H1 (cell line): ENCODE results near the gene VPS41. TPM values are rescaled to one million over a fixed set of nuclear protein-coding genes. Genes with fewer than 3 reads are reported as not detected.

ENCODE experiments used
- CTCF ChIA-PET: fragments of 300-600 bp; sonication (Branson Sonifier 250); formaldehyde crosslinking; loops from one replicate; lab custom pipeline; 2021; ENCODE audit not compliant: partially characterized antibody; lab: Charles Lee
- POLR2A ChIA-PET: fragments of 300-600 bp; sonication (Branson Sonifier 250); formaldehyde crosslinking; loops from one replicate; lab custom pipeline; 2021; ENCODE audit warnings: inconsistent platforms; ENCODE audit not compliant: partially characterized antibody; lab: Charles Lee
- DNase-seq, 2 experiments: peaks; one replicate each; pipeline versions ENCODE4 v3.0.0 to v3.0.0-alpha.2; 2010 to 2022; ENCODE audit warnings: low spot score in 2 of 2, low read depth in 1 of 2, mixed read lengths in 1 of 2
- FAIRE-seq: peaks from 2 replicates; lab custom pipeline; 2011; peaks lifted over from hg19 to GRCh38; lab: Jason Lieb, UNC
- H2AFZ ChIP-seq: 2 replicates; pipeline ENCODE4 v1.8.1; 2012; ENCODE audit warnings: low read length, inconsistent platforms
- H2AK5ac ChIP-seq: 2 replicates; pipeline ENCODE4 v1.6.1; 2013; ENCODE audit warnings: low read depth, low read length
- H2BK120ac ChIP-seq: replicated peaks from 2 replicates; pipeline ENCODE3; 2013; ENCODE audit warnings: low read depth, low read length, inconsistent platforms
- H2BK12ac ChIP-seq: 2 replicates; pipeline ENCODE4 v1.6.1; 2013; ENCODE audit warnings: low read depth, low read length
- H2BK15ac ChIP-seq: 2 replicates; pipeline ENCODE4 v1.6.1; 2013; ENCODE audit warnings: low read length
- H2BK20ac ChIP-seq: 2 replicates; pipeline ENCODE4 v1.6.1; 2013; ENCODE audit warnings: low read length
- H2BK5ac ChIP-seq: 2 replicates; pipeline ENCODE4 v1.6.1; 2013; ENCODE audit warnings: low read depth, low read length
- H3K14ac ChIP-seq: 2 replicates; pipeline ENCODE4 v1.6.1; 2013; ENCODE audit warnings: inconsistent platforms; ENCODE audit not compliant: insufficient read length
- H3K18ac ChIP-seq: 2 replicates; pipeline ENCODE4 v1.6.1; 2013; ENCODE audit warnings: low read length; ENCODE audit errors: extremely low read depth
- H3K23ac ChIP-seq: 2 replicates; pipeline ENCODE4 v1.6.1; 2013; ENCODE audit warnings: inconsistent platforms; ENCODE audit not compliant: insufficient read length
- H3K23me2 ChIP-seq: 2 replicates; pipeline ENCODE4 v1.6.1; 2013; ENCODE audit warnings: low read depth, low read length
- H3K27ac ChIP-seq: 2 replicates; pipeline ENCODE4 v1.6.1; 2011; ENCODE audit warnings: low read depth, low read length, inconsistent platforms
- H3K27me3 ChIP-seq, 4 experiments: replicated peaks in 1 of 4; 1 replicate in 1 of 4; 2 replicates in 3 of 4; pipeline versions ENCODE4 v1.6.1 to v1.8.1; 2011 to 2013; ENCODE audit warnings: low read length in 3 of 4, mild to moderate bottlenecking in 3 of 4, inconsistent platforms in 2 of 4, mixed read lengths in 2 of 4, moderate library complexity in 1 of 4; ENCODE audit not compliant: control insufficient read depth in 3 of 4, insufficient read depth in 3 of 4; ENCODE audit errors: extremely low read depth in 1 of 4
- H3K36me3 ChIP-seq, 4 experiments: 2 replicates each; pipeline versions ENCODE4 v1.6.1 to v1.8.1; 2011 to 2013; ENCODE audit warnings: mild to moderate bottlenecking in 4 of 4, low read length in 3 of 4, moderate library complexity in 2 of 4, control low read depth in 1 of 4, inconsistent platforms in 1 of 4; ENCODE audit not compliant: insufficient read depth in 4 of 4, control insufficient read depth in 2 of 4
- H3K4ac ChIP-seq: replicated peaks from 2 replicates; pipeline ENCODE3; 2013; ENCODE audit warnings: low read length, low read depth, mixed read lengths, inconsistent platforms; ENCODE audit not compliant: insufficient read length
- H3K4me1 ChIP-seq, 4 experiments: replicated peaks in 1 of 4; 1 replicate in 1 of 4; 2 replicates in 3 of 4; pipeline versions ENCODE4 v1.6.1 to v1.8.1; 2011 to 2013; ENCODE audit warnings: low read length in 3 of 4, inconsistent platforms in 2 of 4, mixed read lengths in 1 of 4; ENCODE audit not compliant: insufficient read depth in 4 of 4, control insufficient read depth in 3 of 4
- H3K4me2 ChIP-seq, 2 experiments: 2 replicates each; pipeline versions ENCODE4 v1.6.1 to v1.8.1; 2011 to 2013; ENCODE audit warnings: low read depth in 2 of 2, low read length in 2 of 2, control low read depth in 1 of 2, inconsistent platforms in 1 of 2, mild to moderate bottlenecking in 1 of 2; ENCODE audit not compliant: insufficient read depth in 1 of 2
- H3K4me3 ChIP-seq, 4 experiments: fragments of 200-600, 300-600 bp in 1 of 4; sonication (generic), shearing (Covaris generic), sonication (Bioruptor Twin) in 1 of 4; 2 replicates each; pipeline versions ENCODE4 v1.5.1 to v1.8.1; 2011 to 2016; ENCODE audit warnings: low read length in 4 of 4, low read depth in 3 of 4, control low read depth in 2 of 4, inconsistent platforms in 2 of 4, mild to moderate bottlenecking in 2 of 4, mixed read lengths in 1 of 4, moderate library complexity in 1 of 4; ENCODE audit not compliant: insufficient read depth in 2 of 4; ENCODE audit errors: extremely low read depth in 1 of 4
- H3K56ac ChIP-seq: replicated peaks from 2 replicates; pipeline ENCODE3; 2013; ENCODE audit warnings: low read depth, mild to moderate bottlenecking, mixed read lengths, low read length, inconsistent platforms; ENCODE audit not compliant: insufficient read length
- H3K79me1 ChIP-seq: 2 replicates; pipeline ENCODE4 v1.6.1; 2013; ENCODE audit warnings: low read depth, low read length, control low read depth
- H3K79me2 ChIP-seq, 2 experiments: 2 replicates each; pipeline versions ENCODE4 v1.6.1 to v1.8.1; 2012 to 2013; ENCODE audit warnings: low read length in 2 of 2, mild to moderate bottlenecking in 2 of 2, inconsistent platforms in 1 of 2; ENCODE audit not compliant: insufficient read depth in 2 of 2, control insufficient read depth in 1 of 2
- H3K9ac ChIP-seq, 4 experiments: replicated peaks in 1 of 4; 1 replicate in 1 of 4; 2 replicates in 3 of 4; pipeline versions ENCODE4 v1.6.1 to v1.8.1; 2011 to 2013; ENCODE audit warnings: low read depth in 3 of 4, low read length in 3 of 4, control low read depth in 2 of 4, mild to moderate bottlenecking in 2 of 4, moderate library complexity in 2 of 4, inconsistent platforms in 1 of 4; ENCODE audit errors: extremely low read depth in 1 of 4
- H3K9me3 ChIP-seq, 2 experiments: 2 replicates each; pipeline versions ENCODE4 v1.6.1 to v1.8.1; 2012 to 2013; ENCODE audit warnings: mild to moderate bottlenecking in 2 of 2, moderate library complexity in 2 of 2, control low read depth in 1 of 2, inconsistent platforms in 1 of 2, low read depth in 1 of 2, low read length in 1 of 2, mixed read lengths in 1 of 2; ENCODE audit not compliant: insufficient read depth in 2 of 2
- H4K20me1 ChIP-seq, 2 experiments: replicated peaks in 1 of 2; 2 replicates each; pipeline versions ENCODE3 to v1.8.1; 2011 to 2013; ENCODE audit warnings: inconsistent platforms in 2 of 2, low read length in 2 of 2, mild to moderate bottlenecking in 1 of 2; ENCODE audit not compliant: insufficient read depth in 2 of 2, control insufficient read depth in 1 of 2
- H4K5ac ChIP-seq: 2 replicates; pipeline ENCODE4 v1.6.1; 2013; ENCODE audit warnings: low read length, low read depth, mixed read lengths, inconsistent platforms; ENCODE audit not compliant: insufficient read length
- H4K8ac ChIP-seq: 2 replicates; pipeline ENCODE4 v1.8.0; 2013; ENCODE audit warnings: mild to moderate bottlenecking, moderate library complexity, low read length, inconsistent platforms; ENCODE audit not compliant: insufficient read depth; ENCODE audit errors: extremely low read depth
- H4K91ac ChIP-seq: replicated peaks from 2 replicates; pipeline ENCODE3; 2013; ENCODE audit warnings: low read length, mixed read lengths, inconsistent platforms; ENCODE audit not compliant: insufficient read length
- ASH2L ChIP-seq: fragments of 200-600, 300-600 bp; sonication (generic); IDR thresholded peaks from one replicate; pipeline ENCODE4 v1.7.1; 2017; ENCODE audit warnings: low read length
- CEBPB ChIP-seq: IDR thresholded peaks from 2 replicates; pipeline ENCODE4 v1.6.1; 2012; ENCODE audit warnings: low read depth, low read length
- FOSL1 ChIP-seq: IDR thresholded peaks from 2 replicates; pipeline ENCODE4 v1.6.1; 2011; ENCODE audit warnings: mild to moderate bottlenecking, low read depth, low read length, moderate library complexity; ENCODE audit not compliant: insufficient read depth
- GABPA ChIP-seq: IDR thresholded peaks from 2 replicates; pipeline ENCODE4 v1.6.1; 2011; ENCODE audit warnings: mild to moderate bottlenecking, low read length, moderate library complexity, borderline replicate concordance; ENCODE audit not compliant: insufficient read depth
- HDAC2 ChIP-seq, 2 experiments: fragments of 300-600 bp in 1 of 2; sonication (generic) in 1 of 2; IDR thresholded peaks; 2 replicates each; pipeline ENCODE4 v1.6.1; 2011 to 2012; ENCODE audit warnings: low read depth in 2 of 2, low read length in 2 of 2, mild to moderate bottlenecking in 2 of 2, moderate library complexity in 2 of 2, borderline replicate concordance in 1 of 2, inconsistent platforms in 1 of 2
- KDM1A ChIP-seq: fragments of 200-600, 300-600 bp; sonication (generic); IDR thresholded peaks from 2 replicates; pipeline ENCODE4 v1.7.1; 2016; ENCODE audit warnings: mild to moderate bottlenecking, low read length, borderline replicate concordance
- KDM4A ChIP-seq: IDR thresholded peaks from one replicate; pipeline ENCODE4 v1.7.1; 2012; ENCODE audit warnings: low read depth, mild to moderate bottlenecking, moderate library complexity, low read length, inconsistent platforms; ENCODE audit not compliant: severe bottlenecking
- KDM5A ChIP-seq: fragments of 200-600 bp; IDR thresholded peaks from 2 replicates; pipeline ENCODE4 v1.7.1; 2012; ENCODE audit warnings: mild to moderate bottlenecking, low read length, inconsistent platforms, mixed read lengths
- POLR2A ChIP-seq, 2 experiments: IDR thresholded peaks; 1 replicate in 1 of 2; 2 replicates in 1 of 2; pipeline ENCODE4 v1.6.1; 2011; ENCODE audit warnings: low read depth in 2 of 2, low read length in 2 of 2, mild to moderate bottlenecking in 2 of 2; ENCODE audit errors: control extremely low read depth in 1 of 2
- POU5F1 ChIP-seq: IDR thresholded peaks from 2 replicates; pipeline ENCODE4 v1.6.1; 2011; ENCODE audit warnings: low read depth, mild to moderate bottlenecking, low read length, moderate library complexity
- RFX5 ChIP-seq: IDR thresholded peaks from 2 replicates; pipeline ENCODE4 v1.6.1; 2011; ENCODE audit warnings: low read depth, low read length, improper control_type of control experiment, borderline replicate concordance
- RXRA ChIP-seq: IDR thresholded peaks from 2 replicates; pipeline ENCODE4 v1.6.1; 2011; ENCODE audit warnings: low read depth, mild to moderate bottlenecking, low read length, moderate library complexity; ENCODE audit not compliant: insufficient read depth
- SIN3A ChIP-seq, 2 experiments: IDR thresholded peaks in 1 of 2; conservative IDR thresholded peaks in 1 of 2; 2 replicates each; pipeline ENCODE4 v1.6.1; 2011 to 2012; ENCODE audit warnings: low read length in 2 of 2, improper control_type of control experiment in 1 of 2, low read depth in 1 of 2, mild to moderate bottlenecking in 1 of 2
- SP2 ChIP-seq: IDR thresholded peaks from 2 replicates; pipeline ENCODE4 v1.6.1; 2012; ENCODE audit warnings: mild to moderate bottlenecking, low read length, inconsistent platforms
- SRF ChIP-seq: IDR thresholded peaks from 2 replicates; pipeline ENCODE4 v1.6.1; 2011; ENCODE audit warnings: mild to moderate bottlenecking, low read depth, low read length, moderate library complexity
- WGBS, 2 experiments: shearing (Covaris generic) in 1 of 2; methylation state at CpG; one replicate each; pipeline versions ENCODE4 v1.1.6 to v1.1.7; 2013 to 2015; ENCODE audit warnings: low lambda C conversion rate in 2 of 2, mixed read lengths in 2 of 2, inconsistent platforms in 1 of 2, low coverage in 1 of 2, missing lambda C conversion rate in 1 of 2; ENCODE audit not compliant: insufficient replicate concordance in 2 of 2, insufficient coverage in 1 of 2, insufficient read length in 1 of 2; ENCODE audit errors: extremely low coverage in 1 of 2, missing lambda C conversion rate in 1 of 2; 5-methylcytosine and 5-hydroxymethylcytosine counted together
- polyA plus RNA-seq, 7 experiments: library from polyadenylated mRNA; depleted of rRNA in 3 of 7; stranded (reverse) in 5 of 7; unstranded in 2 of 7; fragments of >200 nt in 5 of 7; fragments of 200-250 nt in 2 of 7; gene quantifications; 1 replicate in 5 of 7; 2 replicates in 1 of 7; 4 replicates in 1 of 7; pipeline versions ENCODE4 v1.2.1 to v1.2.3, GENCODE V29; 2011 to 2013; ENCODE audit warnings: missing spikeins in 2 of 7, mixed read lengths in 2 of 7
- total RNA-seq: library from RNA; stranded (reverse); fragmentation: NEBNext Ultra II Directional; extraction: Animal tissue kit (Norgen Biotek cat#: 25700); gene quantifications from 2 replicates; pipeline ENCODE4 v1.2.1, GENCODE V29; 2021

VPS41 gene
- total and polyA plus RNA-seq, 2 of the 8 experiments (the other 6 are each of a cell fraction or from before 2014, with no cell fraction given) = 10.7 to 63.3 TPM

- Histone ChIP-seq H3K4me1 (no peaks in the 10 kb centered on the region; a peak in 1 of 7 replicates), H3K4me2 (no peak overlapping the region), H3K4ac (no peak overlapping the region), H2BK12ac (no peak overlapping the region), H3K27me3 (no peaks in the 10 kb centered on the region), H3K23me2 (no peaks in the 10 kb centered on the region), H3K14ac (no peak overlapping the region), H3K36me3 (no peaks in the 10 kb centered on the region), H2AK5ac (no peak overlapping the region), H4K20me1 (no peaks in the 10 kb centered on the region), H2BK15ac (no peak overlapping the region), H3K18ac (no peak overlapping the region), H4K5ac (no peak overlapping the region), H3K4me3 (no peak overlapping the region), H3K9me3 (no peaks in the 10 kb centered on the region), H2BK5ac (no peak overlapping the region), H3K27ac (no peak overlapping the region), H2BK20ac (no peak overlapping the region), H3K9ac (no peak overlapping the region), H2BK120ac (no peak overlapping the region), H4K8ac (no peak overlapping the region), H3K56ac (no peak overlapping the region), H2AFZ (no peak overlapping the region), H4K91ac (no peak overlapping the region), H3K23ac (no peak overlapping the region), H3K79me2 (no peaks in the 10 kb centered on the region), H3K79me1 (no peaks in the 10 kb centered on the region)
- WGBS, 2 experiments = 89% methylated on average over 3 of the region's 3 CpGs; no CpG with 5 or more reads in 1 of the 2 experiments
- ChIA-PET CTCF (interaction anchor here (0.6 to 3.3 kb wide), 5 partner anchors 18 to 532 kb away, joined by 3 to 11 read pairs (median 3); partner anchors contain the start of gene VPS41), POLR2A (no interaction called here)
- DNase-seq (no peak), FAIRE-seq (no peak)
- TF ChIP-seq CEBPB (no peak), GABPA (no peak), POU5F1 (no peak), KDM5A (no peak), RXRA (no peak), KDM4A (no peak), RFX5 (no peak), HDAC2 (IDR thresholded peaks at IDR 0.05; ENCODE audit: borderline replicate concordance in 1 of 2, low read depth in 2 of 2, low read length in 2 of 2) (no peak), SRF (no peak), KDM1A (no peak), POLR2A (IDR thresholded peaks at IDR 0.05; ENCODE audit: control extremely low read depth in 1 of 2, low read depth in 2 of 2, low read length in 2 of 2) (no peak), FOSL1 (no peak), ASH2L (no peak), SIN3A (conservative IDR thresholded peaks at IDR 0.05 in 1 of 2, IDR thresholded peaks at IDR 0.05 in 1 of 2; ENCODE audit: low read depth in 1 of 2, low read length in 2 of 2) (no peak), SP2 (no peak)
Measured at GRCh38 chr7:38928506-38928905, 19.5 kb upstream of the VPS41 start.
